ENCODE results near the gene GREB1L. TPM values are rescaled to one million over a fixed set of nuclear protein-coding genes. Genes with fewer than 3 reads are reported as not detected.

Gene GREB1L
- total RNA-seq, 6 experiments from 2014 or later = 3.1 to 7.9 (median 5.7) TPM

DNA sequence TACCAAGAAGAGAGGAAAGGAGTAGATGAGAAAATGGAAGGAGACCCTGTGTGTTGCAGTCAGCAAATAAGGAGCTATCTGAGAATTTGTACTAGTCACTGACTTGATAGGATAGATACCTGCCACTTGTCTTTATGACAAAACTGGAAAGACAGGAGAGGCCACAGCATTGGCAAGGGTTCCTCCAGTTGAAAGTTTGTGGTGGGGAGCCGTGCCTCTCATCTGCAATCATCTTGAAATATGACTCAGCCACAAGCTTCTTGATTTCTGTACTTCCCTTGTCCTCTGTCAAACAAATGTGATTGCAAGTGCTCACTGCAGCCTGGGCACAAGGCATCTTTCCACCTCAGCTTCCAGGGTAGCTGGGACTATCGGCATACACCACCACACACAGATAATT lies 99.1 kb downstream of the GREB1L start:
- no peak for TF ChIP-seq POLR2A (IDR thresholded peaks at IDR 0.05)
- TF ChIP-seq, protein P1, sequence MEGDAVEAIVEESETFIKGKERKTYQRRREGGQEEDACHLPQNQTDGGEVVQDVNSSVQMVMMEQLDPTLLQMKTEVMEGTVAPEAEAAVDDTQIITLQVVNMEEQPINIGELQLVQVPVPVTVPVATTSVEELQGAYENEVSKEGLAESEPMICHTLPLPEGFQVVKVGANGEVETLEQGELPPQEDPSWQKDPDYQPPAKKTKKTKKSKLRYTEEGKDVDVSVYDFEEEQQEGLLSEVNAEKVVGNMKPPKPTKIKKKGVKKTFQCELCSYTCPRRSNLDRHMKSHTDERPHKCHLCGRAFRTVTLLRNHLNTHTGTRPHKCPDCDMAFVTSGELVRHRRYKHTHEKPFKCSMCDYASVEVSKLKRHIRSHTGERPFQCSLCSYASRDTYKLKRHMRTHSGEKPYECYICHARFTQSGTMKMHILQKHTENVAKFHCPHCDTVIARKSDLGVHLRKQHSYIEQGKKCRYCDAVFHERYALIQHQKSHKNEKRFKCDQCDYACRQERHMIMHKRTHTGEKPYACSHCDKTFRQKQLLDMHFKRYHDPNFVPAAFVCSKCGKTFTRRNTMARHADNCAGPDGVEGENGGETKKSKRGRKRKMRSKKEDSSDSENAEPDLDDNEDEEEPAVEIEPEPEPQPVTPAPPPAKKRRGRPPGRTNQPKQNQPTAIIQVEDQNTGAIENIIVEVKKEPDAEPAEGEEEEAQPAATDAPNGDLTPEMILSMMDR (IDR thresholded peaks at IDR 0.05) = no peak
- Histone ChIP-seq H3K4me3 (no peak overlapping the region), H3K27ac (no peak overlapping the region), H3K27me3 (no peaks in the 10 kb centered on the region), H3K4me1 (peaks cover 0 to 2% (median 0%) of the 10 kb centered on the region in 4 donors), H3K9me3 (no peaks in the 10 kb centered on the region), H3K36me3 (no peaks in the 10 kb centered on the region)
- DNase-seq (no peak), ATAC-seq (no peak)
- 67% methylated on average over 1 of the region's 2 CpGs for WGBS (ENCODE audit: insufficient coverage, low coverage, low lambda C conversion rate, missing lambda C conversion rate)
- intact Hi-C loops (cut with DNase I) = no loop called here

DNA sequence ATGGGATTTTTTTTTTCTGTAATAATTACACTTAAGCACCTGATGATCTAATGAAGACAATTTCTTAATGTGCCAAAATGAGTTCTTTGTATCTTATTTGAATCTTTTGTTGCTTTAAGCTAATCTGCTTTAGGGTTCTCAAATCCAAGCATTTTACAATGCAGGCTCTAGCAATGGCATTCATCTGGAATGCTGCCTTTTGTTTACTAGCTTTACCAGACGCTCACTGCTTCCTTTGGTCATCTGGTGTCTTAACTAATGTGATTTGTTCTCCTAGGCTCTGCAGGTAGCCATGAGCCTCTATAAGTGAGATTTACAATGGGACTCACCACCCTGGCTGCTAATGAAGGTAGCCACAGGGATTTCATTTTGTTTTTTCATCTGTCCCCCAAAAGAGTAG lies 100.3 kb downstream of the GREB1L start:
- intact Hi-C loops (cut with DNase I) = no loop called here
- WGBS (ENCODE audit: insufficient coverage, low coverage, low lambda C conversion rate, missing lambda C conversion rate) = 14% methylated on average over 1 of the region's 1 CpG
- Histone ChIP-seq H3K36me3 (no peaks in the 10 kb centered on the region), H3K4me3 (no peak overlapping the region), H3K27me3 (no peaks in the 10 kb centered on the region), H3K4me1 (no peaks in the 10 kb centered on the region), H3K9me3 (no peaks in the 10 kb centered on the region), H3K27ac (no peak overlapping the region)
- ATAC-seq (no peak), DNase-seq (no peak)
- TF ChIP-seq, protein P1 (IDR thresholded peaks at IDR 0.05) = no peak
- TF ChIP-seq POLR2A (IDR thresholded peaks at IDR 0.05) = no peak

DNA sequence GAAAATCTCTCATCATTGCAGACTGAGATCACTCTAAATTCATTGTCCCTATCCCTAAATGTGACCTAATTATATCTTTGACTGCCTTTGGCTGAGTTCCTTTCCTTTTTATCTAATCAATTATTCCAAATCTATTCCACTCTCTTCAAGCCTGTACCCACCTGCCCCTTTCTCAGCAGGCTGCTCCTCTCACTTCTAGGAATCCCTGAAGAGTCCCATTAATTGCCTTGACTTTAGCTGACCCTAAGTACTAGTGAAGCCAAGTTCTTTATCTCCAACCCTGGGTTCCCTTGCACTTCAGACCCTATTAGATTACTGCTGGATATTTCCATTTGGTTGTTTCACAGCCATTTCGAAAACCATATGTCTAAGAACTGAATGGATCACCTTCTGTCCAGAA lies 102.8 kb downstream of the GREB1L start:
- ATAC-seq (no peak), DNase-seq (no peak)
- TF ChIP-seq, protein P1 (IDR thresholded peaks at IDR 0.05) = no peak
- TF ChIP-seq POLR2A (IDR thresholded peaks at IDR 0.05) = no peak
- H3K27me3 ChIP-seq = no peaks in the 10 kb centered on the region
- H3K36me3 ChIP-seq = no peaks in the 10 kb centered on the region
- 89% methylated on average over 1 of the region's 1 CpG for WGBS (ENCODE audit: insufficient coverage, low coverage, low lambda C conversion rate, missing lambda C conversion rate)
- no peaks in the 10 kb centered on the region for H3K9me3 ChIP-seq
- H3K27ac ChIP-seq = no peak overlapping the region
- H3K4me1 ChIP-seq = no peaks in the 10 kb centered on the region
- intact Hi-C loops (cut with DNase I) = no loop called here
- H3K4me3 ChIP-seq = no peak overlapping the region

DNA sequence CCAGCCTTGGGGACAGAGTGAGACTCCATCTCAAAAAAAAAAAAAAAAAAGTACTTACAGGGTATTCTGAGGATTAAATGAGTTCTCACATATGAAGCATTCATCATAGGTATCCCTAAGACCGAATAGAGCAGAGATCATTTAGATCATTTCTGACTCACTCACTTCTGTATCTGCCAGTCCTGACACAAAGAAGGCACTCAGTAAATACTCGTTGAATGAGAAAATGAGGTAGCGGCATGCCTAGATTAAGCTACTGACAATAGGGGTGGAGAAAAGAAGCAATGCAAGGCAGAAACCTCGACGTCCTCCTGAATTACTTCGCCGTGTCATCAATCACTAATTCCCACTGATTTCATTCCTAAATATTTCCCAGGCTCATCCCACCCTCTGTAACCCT lies 103.8 kb downstream of the GREB1L start:
- no peak for ATAC-seq
- no peaks in the 10 kb centered on the region for H3K36me3 ChIP-seq
- WGBS (ENCODE audit: insufficient coverage, low coverage, low lambda C conversion rate, missing lambda C conversion rate) = 63% methylated on average over 7 of the region's 7 CpGs
- intact Hi-C loops (cut with DNase I) = no loop called here
- no peaks in the 10 kb centered on the region for H3K4me1 ChIP-seq
- H3K4me3 ChIP-seq = no peak overlapping the region
- TF ChIP-seq, protein P1 (IDR thresholded peaks at IDR 0.05) = no peak
- no peak for TF ChIP-seq POLR2A (IDR thresholded peaks at IDR 0.05)
- H3K27ac ChIP-seq = no peak overlapping the region
- no peak for DNase-seq
- no peaks in the 10 kb centered on the region for H3K9me3 ChIP-seq
- H3K27me3 ChIP-seq = no peaks in the 10 kb centered on the region

DNA sequence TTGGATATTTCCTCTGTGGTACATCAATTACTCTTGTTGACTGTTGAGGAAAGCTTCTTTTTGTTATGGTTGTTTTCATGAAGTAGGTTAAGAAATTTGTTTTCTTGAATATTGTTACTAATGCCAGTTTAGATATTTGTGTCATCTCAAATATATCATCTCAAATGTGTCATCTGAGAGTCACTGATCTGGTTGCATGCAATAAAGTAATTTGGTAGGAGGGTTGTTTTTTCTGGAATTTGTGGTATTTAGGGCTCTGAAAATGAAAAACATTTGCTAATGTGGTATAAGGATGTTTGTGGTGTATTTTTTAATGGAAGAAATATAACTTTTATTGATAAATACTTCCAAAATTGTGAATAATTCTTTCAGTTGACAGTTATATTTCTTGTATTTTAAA lies 117.7 kb downstream of the GREB1L start:
- ATAC-seq (no peak), DNase-seq (no peak)
- H3K27me3 ChIP-seq = no peaks in the 10 kb centered on the region
- H3K4me3 ChIP-seq = no peak overlapping the region
- H3K36me3 ChIP-seq = no peaks in the 10 kb centered on the region
- H3K27ac ChIP-seq = no peak overlapping the region
- TF ChIP-seq, protein P1 (IDR thresholded peaks at IDR 0.05) = no peak
- no peak for TF ChIP-seq POLR2A (IDR thresholded peaks at IDR 0.05)
- H3K4me1 ChIP-seq = no peaks in the 10 kb centered on the region
- intact Hi-C loops (cut with DNase I) = no loop called here
- H3K9me3 ChIP-seq = no peaks in the 10 kb centered on the region

Data from right lobe of liver (tissue), 6 donors.